ENCODE data around the gene MAP3K8. TPM values are rescaled to one million over a fixed set of nuclear protein-coding genes. Genes with fewer than 3 reads are reported as not detected.

The MAP3K8 gene
- total and polyA plus RNA-seq, 2 donors from 2014 or later: 6.7 to 41.6 TPM

- no peak overlapping the region for H3K27ac ChIP-seq (ENCODE audit: low read depth in 2 of 2, low read length in 2 of 2)
- no peak overlapping the region for H3K4me3 ChIP-seq (ENCODE audit: low read length in 3 of 3)
- no peaks in the 10 kb centered on the region for H3K9me3 ChIP-seq (ENCODE audit: control insufficient read depth in 2 of 3, insufficient read depth in 1 of 3, low read length in 3 of 3)
- H3K4me1 ChIP-seq (ENCODE audit: control insufficient read depth in 2 of 3, insufficient read depth in 2 of 3, low read depth in 1 of 3, low read length in 3 of 3): no peaks in the 10 kb centered on the region
- intact Hi-C loops (cut with DNase I): no loop called here
- no peak for TF ChIP-seq CTCF (IDR thresholded peaks at IDR 0.05; ENCODE audit: borderline replicate concordance, extremely low read depth, insufficient read depth)
- DNase-seq (no peak), FAIRE-seq (no peak)
- H3K9ac ChIP-seq (ENCODE audit: low read length in 3 of 3): no peak overlapping the region
- H3K27me3 ChIP-seq (ENCODE audit: control insufficient read depth, insufficient read depth, low read length): no peaks in the 10 kb centered on the region
- no peaks in the 10 kb centered on the region for H3K36me3 ChIP-seq (ENCODE audit: control insufficient read depth in 2 of 3, insufficient read depth in 3 of 3, low read length in 3 of 3)
Observed at GRCh38 chr10:30490289-30491000, 56.5 kb downstream of the MAP3K8 start.

- intact Hi-C loops (cut with DNase I): no loop called here
- no peak overlapping the region for H3K4me3 ChIP-seq (ENCODE audit: low read length in 3 of 3)
- FAIRE-seq (no peak), DNase-seq (no peak)
- H3K9me3 ChIP-seq (ENCODE audit: control insufficient read depth in 2 of 3, insufficient read depth in 1 of 3, low read length in 3 of 3): no peaks in the 10 kb centered on the region
- H3K27me3 ChIP-seq (ENCODE audit: control insufficient read depth, insufficient read depth, low read length): no peaks in the 10 kb centered on the region
- no peaks in the 10 kb centered on the region for H3K4me1 ChIP-seq (ENCODE audit: control insufficient read depth in 2 of 3, insufficient read depth in 2 of 3, low read depth in 1 of 3, low read length in 3 of 3)
- H3K9ac ChIP-seq (ENCODE audit: low read length in 3 of 3): no peak overlapping the region
- TF ChIP-seq CTCF (IDR thresholded peaks at IDR 0.05; ENCODE audit: borderline replicate concordance, extremely low read depth, insufficient read depth): no peak
- H3K27ac ChIP-seq (ENCODE audit: low read depth in 2 of 2, low read length in 2 of 2): no peak overlapping the region
- H3K36me3 ChIP-seq (ENCODE audit: control insufficient read depth in 2 of 3, insufficient read depth in 3 of 3, low read length in 3 of 3): no peaks in the 10 kb centered on the region
Observed at GRCh38 chr10:30491204-30491915, 57.4 kb downstream of the MAP3K8 start.

GRCh38 chr10:30491916-30492515, 58.0 kb downstream of the MAP3K8 start:
- Histone ChIP-seq H3K9ac (ENCODE audit: low read length in 3 of 3) (no peak overlapping the region), H3K4me3 (ENCODE audit: low read length in 3 of 3) (no peak overlapping the region), H3K4me1 (ENCODE audit: control insufficient read depth in 2 of 3, insufficient read depth in 2 of 3, low read depth in 1 of 3, low read length in 3 of 3) (no peaks in the 10 kb centered on the region), H3K27me3 (ENCODE audit: control insufficient read depth, insufficient read depth, low read length) (no peaks in the 10 kb centered on the region), H3K27ac (ENCODE audit: low read depth in 2 of 2, low read length in 2 of 2) (no peak overlapping the region), H3K36me3 (ENCODE audit: control insufficient read depth in 2 of 3, insufficient read depth in 3 of 3, low read length in 3 of 3) (no peaks in the 10 kb centered on the region), H3K9me3 (ENCODE audit: control insufficient read depth in 2 of 3, insufficient read depth in 1 of 3, low read length in 3 of 3) (no peaks in the 10 kb centered on the region)
- no peak for TF ChIP-seq CTCF (IDR thresholded peaks at IDR 0.05; ENCODE audit: borderline replicate concordance, extremely low read depth, insufficient read depth)
- no peak for FAIRE-seq
- intact Hi-C loops (cut with DNase I): no loop called here
- DNase-seq: no peak

Measured in kidney (tissue), 14 donors.